Stomach (tissue), 4 donors: ENCODE results near the gene RIN3.

Experiments
- CTCF ChIP-seq, 7 experiments: fragments of 450-650 bp in 4 of 7; fragments of 200-600 bp in 3 of 7; sonication (generic) in 3 of 7; IDR thresholded peaks; one replicate each; pipeline ENCODE4 v1.5.1; 2016 to 2019; ENCODE audit warnings: antibody characterized with exemption in 7 of 7, control low read depth in 2 of 7, mild to moderate bottlenecking in 1 of 7
- POLR2A ChIP-seq, 4 donors: fragments of 450-650 bp; IDR thresholded peaks; one replicate each; pipeline ENCODE4 v1.6.1; 2016; ENCODE audit warnings: antibody characterized with exemption in 4 of 4, control low read depth in 2 of 4, mild to moderate bottlenecking in 1 of 4, moderate library complexity in 1 of 4
- POLR2AphosphoS5 ChIP-seq, 3 donors: sonication (generic); formaldehyde crosslinking; IDR thresholded peaks; one replicate each; pipeline ENCODE4 v1.6.1; 2016; ENCODE audit warnings: antibody characterized with exemption in 3 of 3

DNA sequence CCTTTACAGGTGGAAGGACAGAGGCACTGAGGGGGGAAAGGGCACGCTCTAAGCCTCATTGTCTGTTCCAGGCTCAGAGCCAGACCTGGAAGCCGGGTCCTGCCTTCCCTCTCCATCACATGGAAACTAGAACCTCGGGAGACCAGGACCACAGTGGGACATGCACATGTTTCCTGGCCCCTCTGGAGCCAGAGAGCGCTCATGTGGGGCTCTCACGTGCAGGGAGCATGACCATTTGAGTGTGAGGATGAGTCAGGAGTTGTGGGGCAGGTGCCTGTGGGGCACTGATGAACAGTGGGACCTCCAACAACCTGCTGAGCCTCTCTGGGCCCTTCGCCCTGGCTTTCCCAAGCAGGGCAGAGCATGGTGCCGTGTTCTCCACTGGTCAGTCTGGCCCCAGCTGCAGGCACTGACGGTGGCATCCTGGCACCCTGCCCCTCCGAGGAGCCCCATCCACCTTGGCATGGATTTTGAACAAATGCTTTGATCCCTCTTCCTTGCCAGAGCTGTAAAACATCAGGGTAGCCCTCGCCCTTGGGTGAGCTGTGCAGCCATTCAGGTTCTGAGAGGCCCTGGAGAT is 100.2 kb downstream of the RIN3 start:
- TF ChIP-seq CTCF (IDR thresholded peaks at IDR 0.05) (no peak), POLR2A (IDR thresholded peaks at IDR 0.05) (no peak), POLR2AphosphoS5 (IDR thresholded peaks at IDR 0.05) (no peak)
